ENCODE data around the gene SUN3. TPM values are rescaled to one million over a fixed set of nuclear protein-coding genes. Genes with fewer than 3 reads are reported as not detected.

The SUN3 gene
- total RNA-seq, 1 experiment from 2014 or later, result not detected

DNA sequence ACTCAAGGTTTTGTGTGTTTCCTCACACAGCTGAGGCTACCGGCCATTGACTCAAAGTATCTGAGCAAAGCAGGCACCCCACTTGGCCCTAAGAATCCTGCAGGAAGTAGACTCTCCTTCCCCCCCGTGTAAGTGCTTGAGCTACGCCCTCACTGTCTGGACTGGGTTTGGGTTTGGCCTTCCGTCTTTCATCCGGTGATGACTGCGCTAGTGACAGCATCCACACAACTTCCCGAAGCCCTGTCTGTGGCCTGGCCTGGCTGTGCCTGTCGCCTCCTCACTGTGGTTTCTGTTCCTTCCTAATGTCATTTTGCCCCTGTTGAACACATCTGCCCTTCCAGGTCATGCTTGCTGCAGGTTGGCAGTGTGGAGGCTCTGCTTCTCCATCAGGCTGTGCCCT lies 20.9 kb upstream of the SUN3 start:
- Histone ChIP-seq H4K20me1 (ENCODE audit: control insufficient read depth, insufficient read depth, insufficient read length) (no peaks in the 10 kb centered on the region), H3K56ac (ENCODE audit: insufficient read length, low read depth, low read length) (no peak overlapping the region), H2AFZ (ENCODE audit: low read length) (no peak overlapping the region), H3K79me1 (ENCODE audit: insufficient read depth, low read depth, low read length, poor library complexity, severe bottlenecking) (no peaks in the 10 kb centered on the region), H3K79me2 (ENCODE audit: insufficient read depth, low read length) (no peaks in the 10 kb centered on the region), H3K9ac (ENCODE audit: extremely low read depth, insufficient read length, low read length) (no peak overlapping the region), H2BK120ac (ENCODE audit: low read depth, low read length, poor library complexity, severe bottlenecking) (no peak overlapping the region), H3K27ac (ENCODE audit: insufficient read length, low read depth, low read length) (no peak overlapping the region), H4K8ac (replicated peaks; ENCODE audit: insufficient read length, low read depth, low read length) (no peak overlapping the region), H4K91ac (ENCODE audit: insufficient read length, low read depth, low read length) (no peak overlapping the region), H3K4me1 (ENCODE audit: insufficient read depth, low read length) (no peaks in the 10 kb centered on the region; the same call in 1 of the 2 replicates), H3K27me3 (ENCODE audit: insufficient read depth, low read length) (no peaks in the 10 kb centered on the region), H2BK12ac (ENCODE audit: insufficient read length, low read depth, low read length) (no peak overlapping the region), H2AK5ac (ENCODE audit: insufficient read length, low read length) (no peak overlapping the region), H2BK20ac (ENCODE audit: low read depth, low read length, poor library complexity, severe bottlenecking) (no peak overlapping the region), H4K5ac (ENCODE audit: insufficient read length, low read depth, low read length) (no peak overlapping the region), H3K23me2 (ENCODE audit: insufficient read length, low read depth, low read length, poor library complexity, severe bottlenecking) (no peaks in the 10 kb centered on the region), H3K9me3 (ENCODE audit: control insufficient read depth, low read depth, low read length) (no peaks in the 10 kb centered on the region), H3K18ac (ENCODE audit: insufficient read length, low read depth, low read length) (no peak overlapping the region), H3K23ac (ENCODE audit: insufficient read length, low read depth, low read length) (no peak overlapping the region), H2BK15ac (ENCODE audit: low read depth, low read length) (no peak overlapping the region), H3K14ac (ENCODE audit: insufficient read depth, low read length) (no peak overlapping the region), H3K4ac (ENCODE audit: low read depth, low read length) (no peak overlapping the region), H2BK5ac (ENCODE audit: insufficient read length, low read length) (no peak overlapping the region), H3K4me2 (ENCODE audit: insufficient read depth, insufficient read length, low read length) (no peak overlapping the region), H3T11ph (ENCODE audit: low read length) (no peak overlapping the region)
- TF ChIP-seq, protein P1, sequence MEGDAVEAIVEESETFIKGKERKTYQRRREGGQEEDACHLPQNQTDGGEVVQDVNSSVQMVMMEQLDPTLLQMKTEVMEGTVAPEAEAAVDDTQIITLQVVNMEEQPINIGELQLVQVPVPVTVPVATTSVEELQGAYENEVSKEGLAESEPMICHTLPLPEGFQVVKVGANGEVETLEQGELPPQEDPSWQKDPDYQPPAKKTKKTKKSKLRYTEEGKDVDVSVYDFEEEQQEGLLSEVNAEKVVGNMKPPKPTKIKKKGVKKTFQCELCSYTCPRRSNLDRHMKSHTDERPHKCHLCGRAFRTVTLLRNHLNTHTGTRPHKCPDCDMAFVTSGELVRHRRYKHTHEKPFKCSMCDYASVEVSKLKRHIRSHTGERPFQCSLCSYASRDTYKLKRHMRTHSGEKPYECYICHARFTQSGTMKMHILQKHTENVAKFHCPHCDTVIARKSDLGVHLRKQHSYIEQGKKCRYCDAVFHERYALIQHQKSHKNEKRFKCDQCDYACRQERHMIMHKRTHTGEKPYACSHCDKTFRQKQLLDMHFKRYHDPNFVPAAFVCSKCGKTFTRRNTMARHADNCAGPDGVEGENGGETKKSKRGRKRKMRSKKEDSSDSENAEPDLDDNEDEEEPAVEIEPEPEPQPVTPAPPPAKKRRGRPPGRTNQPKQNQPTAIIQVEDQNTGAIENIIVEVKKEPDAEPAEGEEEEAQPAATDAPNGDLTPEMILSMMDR (conservative IDR thresholded peaks at IDR 0.05), result no peak
- Mint-ChIP-seq H3K27me3 (ENCODE audit: low read depth) (peaks cover 3% of the 10 kb centered on the region), H3K4me3 (no peak overlapping the region), H3K36me3 (ENCODE audit: insufficient read depth in 1 of 3, low read depth in 3 of 3) (no peaks in the 10 kb centered on the region), H3K4me1 (peaks cover 6 to 17% of the 10 kb centered on the region in 2 experiments; a peak in 3 of 4 replicates), H3K9me3 (no peaks in the 10 kb centered on the region), H3K27ac (peak overlapping the region in 1 of 3 experiments; percentile 79; a peak in 1 of 7 replicates)
- no peak for DNase-seq
- WGBS (ENCODE audit: extremely low coverage, insufficient read length, low lambda C conversion rate), result no CpG with 5 or more reads among the region's 8 CpGs
